Activated CD8-positive, alpha-beta memory T cell treated with anti-CD3 and anti-CD28 coated beads for 48 hours (primary cell): ENCODE results near the gene TAF8.

Experiments
- DNase-seq, 3 experiments: peaks; one replicate each; pipeline ENCODE4 v3.0.0-alpha.2; 2020; ENCODE audit warnings: low read depth in 2 of 3, low spot score in 2 of 3

TAF8 gene

DNA sequence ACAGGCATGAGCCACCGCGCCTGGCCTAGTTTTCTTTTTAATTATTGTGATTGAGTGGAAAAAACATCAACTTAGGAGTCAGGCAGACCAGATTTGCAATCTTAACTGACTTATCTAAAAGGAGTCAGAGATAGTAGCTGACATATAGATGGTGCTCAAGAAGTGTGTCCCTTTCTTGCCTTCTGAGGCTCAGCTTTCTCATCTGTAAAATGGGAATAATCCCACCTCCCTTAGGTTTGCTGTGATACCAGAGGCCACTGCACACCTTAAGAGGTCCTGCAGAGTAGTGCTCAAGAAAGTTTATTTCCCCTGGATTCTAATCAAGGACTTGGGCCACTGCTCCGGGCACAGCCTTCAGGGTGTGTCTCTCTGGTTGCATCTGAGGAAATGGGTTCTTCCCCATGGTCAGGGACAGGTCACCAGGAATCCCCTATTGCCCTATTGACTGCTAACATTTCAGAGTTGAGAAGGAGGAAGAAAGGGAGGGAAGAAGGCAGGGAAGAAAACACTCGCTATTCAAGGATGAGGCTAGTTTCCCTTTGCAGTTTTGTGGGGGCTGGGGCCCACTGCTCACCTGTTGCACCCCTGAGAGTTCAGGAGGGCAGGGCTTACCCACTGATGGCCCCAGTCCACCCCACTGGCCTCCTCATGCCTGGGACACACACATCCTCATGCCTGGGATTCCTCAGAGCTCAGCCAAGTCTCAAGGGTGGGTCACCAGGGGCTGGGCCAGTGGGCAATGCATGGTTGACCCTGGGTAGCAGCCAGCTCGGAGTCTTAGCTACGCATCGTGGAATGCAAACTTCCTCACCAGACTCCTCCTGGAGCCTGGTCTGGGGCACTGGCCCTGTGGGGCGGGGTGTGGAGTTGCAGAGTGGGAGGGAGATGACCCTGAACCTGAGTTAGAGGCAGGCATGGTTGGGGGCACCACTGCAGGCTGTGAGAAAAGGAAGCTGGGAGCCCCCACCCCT is 70.9 kb downstream of the TAF8 start:
- no peak for DNase-seq

DNA sequence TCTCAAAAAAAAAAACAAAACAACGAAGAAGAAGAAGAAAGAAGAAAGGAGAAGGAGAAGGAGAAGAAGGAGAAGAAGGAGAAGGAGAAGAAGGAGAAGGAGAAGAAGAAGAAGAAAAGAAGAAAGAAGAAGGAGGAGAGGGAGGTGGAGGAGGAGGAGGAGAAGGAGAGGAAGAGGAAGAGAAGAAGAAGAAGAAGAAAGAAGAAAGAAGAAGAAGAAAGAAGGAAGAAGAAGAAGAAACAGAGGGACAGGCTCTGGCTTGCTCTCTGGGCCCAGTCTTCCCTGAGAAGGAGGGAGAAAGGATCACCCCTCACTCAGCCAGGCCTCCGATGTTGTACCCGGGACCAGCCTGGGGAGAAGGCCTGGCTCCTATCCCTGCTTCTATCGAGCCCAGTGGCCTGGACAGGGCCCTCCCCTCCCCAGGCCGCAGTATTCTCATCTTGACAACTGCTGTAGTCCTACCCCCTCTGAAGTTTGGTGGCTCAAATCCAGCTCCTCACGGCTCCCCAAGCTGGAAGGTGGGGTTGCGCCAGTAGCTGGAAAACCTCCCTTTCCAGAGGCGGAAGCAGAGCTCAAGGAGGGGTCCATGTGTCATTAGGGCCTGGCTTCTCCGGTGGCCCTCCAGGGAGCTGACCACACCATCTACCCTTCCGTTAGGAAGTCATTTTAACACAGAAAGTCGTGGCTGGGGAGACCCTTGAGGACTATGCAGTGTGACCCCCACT is 73.2 kb downstream of the TAF8 start:
- no peak for DNase-seq

DNA sequence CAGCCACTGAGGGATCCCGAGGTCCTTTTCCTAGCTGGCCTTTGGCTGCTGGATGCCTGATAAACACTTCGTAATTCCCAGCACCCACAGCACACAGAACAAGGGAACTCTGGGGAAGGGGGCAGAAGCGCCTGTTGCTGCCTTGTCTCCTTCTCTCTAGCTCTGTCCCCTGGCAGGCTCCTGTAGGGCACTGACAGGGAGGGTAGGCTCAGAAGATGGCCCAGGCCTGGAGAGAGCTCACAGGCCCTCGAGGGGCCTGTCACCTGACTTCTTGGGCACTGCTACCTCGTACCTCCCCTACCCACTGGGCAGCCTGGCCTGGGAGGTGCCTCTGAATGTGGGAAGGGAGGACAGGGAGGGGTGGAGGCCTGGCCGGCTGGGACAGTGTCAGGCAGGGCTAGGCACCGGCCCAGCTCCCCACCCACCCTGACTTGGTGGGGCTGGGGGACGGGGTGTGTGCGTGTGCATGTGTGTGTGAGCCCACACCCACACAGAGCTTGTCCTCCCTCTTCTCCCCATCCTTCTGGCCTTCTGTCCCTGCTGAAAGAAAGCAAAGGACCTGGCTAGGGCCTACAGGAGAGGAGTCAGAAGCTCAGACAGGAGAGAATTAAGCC is 74.0 kb downstream of the TAF8 start:
- DNase-seq, result no peak

DNA sequence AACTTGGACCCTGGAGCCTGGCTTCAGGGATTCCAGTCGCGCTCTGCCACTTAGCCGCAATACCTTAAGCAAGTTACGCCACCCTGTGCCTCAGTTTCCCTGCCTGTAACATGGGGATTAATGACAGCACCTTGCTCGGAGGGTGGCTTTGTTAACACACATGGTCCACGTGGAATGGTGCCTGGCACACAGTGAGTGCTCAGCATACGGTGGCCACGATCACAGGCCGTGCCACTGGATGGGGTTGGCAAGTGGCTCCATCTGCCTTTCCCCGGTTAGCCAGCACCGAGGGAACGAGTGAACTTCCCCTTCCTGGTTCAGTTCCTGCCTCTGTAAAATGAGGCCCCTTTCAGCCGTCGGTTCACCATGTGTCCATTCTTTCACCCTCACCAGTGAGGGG is 74.9 kb downstream of the TAF8 start:
- DNase-seq, result no peak

DNA sequence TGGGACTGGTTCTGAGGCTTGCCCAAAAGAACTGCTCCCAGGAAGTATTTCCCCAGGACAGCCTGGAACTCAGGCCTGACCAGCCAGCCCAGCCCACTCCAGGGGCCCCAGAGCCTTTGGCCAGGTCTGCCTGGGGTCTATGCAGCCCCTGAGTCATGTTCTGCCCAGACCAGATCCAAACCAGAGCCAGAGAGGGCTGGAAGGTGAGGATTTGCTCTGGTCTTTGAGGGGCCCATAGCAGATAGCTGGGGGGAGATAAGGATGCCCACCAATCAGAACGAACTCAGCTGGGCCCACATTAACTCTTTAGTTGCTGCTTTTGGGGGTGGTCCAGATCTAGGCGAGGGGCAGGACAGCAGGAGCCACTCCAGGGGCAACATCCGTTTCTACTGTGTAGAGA is 75.3 kb downstream of the TAF8 start:
- DNase-seq, result no peak

DNA sequence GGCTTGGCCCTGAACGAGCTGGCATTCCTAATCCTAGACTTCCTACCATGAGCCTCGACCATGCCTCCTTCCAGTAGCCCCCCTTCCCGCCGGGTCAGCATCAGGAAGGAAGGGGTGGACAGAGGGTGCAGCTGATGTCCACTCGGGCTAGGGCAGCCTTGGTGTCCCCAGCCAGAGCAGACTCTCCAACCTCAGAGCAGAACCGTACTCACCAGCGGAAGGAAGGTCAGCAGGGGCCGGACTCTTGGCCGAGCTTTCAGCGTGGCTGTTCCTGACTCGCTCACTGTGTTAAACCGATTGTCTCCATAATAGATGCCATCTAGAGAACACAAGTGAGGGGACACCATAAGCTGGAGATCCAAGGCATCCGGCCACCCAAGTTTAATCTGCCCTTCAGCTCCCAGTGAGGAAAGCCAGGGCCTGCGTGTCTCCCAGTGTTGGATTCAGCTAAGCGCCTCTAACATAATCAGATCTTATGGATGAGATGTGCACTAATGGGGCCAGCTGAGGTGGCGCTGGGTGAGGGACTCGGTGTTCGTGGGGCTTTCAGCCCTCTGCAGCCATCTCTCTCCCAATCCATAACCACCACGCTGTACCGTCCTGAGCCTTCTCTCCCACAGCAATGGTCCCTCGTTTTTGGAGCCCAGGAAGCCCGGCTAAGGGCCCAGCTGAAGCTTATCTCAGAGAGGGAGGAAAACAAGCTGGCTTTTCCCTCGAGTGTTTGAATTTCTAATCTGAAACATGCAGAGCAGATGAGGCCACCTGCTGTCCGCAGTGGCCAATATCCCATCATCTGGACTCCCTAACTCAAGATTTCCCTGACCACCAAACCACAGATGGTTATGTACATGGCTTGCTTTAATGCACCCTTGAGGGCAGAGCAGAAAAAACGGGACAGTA is 78.4 kb downstream of the TAF8 start:
- no peak for DNase-seq

DNA sequence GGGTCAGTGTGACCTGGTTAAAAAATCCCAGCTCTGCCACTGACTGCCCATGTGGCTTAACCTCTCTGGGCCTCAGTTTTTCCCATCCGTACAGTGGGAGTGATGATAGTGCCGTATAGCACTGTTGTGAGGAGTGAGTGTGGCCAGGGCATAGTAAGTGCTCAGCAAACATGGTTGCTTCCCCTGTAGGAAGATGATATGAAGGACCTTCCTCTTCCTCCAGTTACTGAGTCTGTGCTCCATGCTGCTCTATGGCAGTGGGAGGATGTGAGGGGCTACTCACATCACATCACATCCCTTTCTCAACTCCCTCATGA is 79.0 kb downstream of the TAF8 start:
- no peak for DNase-seq

DNA sequence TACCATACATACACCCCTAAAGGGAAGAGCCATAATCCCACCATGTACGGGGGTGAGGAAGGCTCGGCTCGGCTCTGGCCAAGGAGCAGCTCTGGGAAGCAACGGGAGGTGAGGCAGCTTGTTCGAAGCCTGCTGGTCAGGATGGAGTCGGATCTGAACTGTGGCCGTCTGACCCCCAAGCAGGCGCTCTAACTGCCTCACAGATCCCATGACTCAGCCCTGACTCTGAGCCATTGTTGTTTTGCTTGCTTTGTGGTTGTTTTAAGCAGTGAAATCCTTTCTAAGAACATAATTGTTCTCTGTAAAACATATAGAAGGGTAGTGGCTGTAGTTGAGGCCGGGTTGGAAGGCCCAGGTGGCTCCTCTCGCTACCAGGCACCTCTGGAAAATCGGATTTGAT is 81.2 kb downstream of the TAF8 start:
- no peak for DNase-seq

DNA sequence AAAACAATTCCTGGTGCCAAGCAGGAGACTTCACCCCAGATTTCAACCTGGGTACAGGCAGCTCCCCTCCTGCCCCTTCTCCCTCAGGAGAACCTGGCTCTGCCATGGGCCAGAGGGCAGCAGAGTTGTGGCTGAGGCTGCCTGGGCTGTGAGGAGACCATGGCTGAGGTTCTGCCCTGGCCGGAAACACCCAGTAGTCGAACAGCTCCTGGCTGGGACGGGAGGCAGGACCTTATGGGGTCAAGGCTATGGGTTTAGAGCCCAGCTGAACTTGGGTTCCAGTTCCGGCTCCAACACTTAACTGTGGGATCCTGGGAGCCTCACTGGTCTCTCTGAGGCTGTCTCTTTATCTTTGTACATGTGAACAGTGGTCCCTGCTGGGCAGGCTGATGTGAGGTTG is 83.6 kb downstream of the TAF8 start:
- DNase-seq, result no peak

DNA sequence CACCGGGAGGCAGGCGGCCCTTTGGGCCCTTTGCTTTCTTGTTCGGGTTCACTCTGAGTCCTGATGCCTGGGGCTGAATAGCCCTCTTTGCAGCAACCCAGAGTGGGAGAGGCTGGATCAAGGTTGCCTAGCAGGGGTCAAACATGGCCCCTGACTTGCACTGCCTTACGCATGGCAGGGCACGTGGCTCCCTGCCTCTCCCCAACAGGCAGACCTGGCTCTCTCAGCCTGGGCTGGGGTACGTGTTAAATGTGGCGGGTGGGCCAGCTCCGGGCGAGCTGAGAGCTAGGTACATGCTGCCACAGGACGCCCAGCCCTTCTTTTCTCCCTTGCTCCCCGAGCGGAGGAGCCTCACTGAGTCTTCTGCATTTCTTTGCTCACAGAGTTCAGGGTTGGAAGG is 84.8 kb downstream of the TAF8 start:
- DNase-seq, result no peak

DNA sequence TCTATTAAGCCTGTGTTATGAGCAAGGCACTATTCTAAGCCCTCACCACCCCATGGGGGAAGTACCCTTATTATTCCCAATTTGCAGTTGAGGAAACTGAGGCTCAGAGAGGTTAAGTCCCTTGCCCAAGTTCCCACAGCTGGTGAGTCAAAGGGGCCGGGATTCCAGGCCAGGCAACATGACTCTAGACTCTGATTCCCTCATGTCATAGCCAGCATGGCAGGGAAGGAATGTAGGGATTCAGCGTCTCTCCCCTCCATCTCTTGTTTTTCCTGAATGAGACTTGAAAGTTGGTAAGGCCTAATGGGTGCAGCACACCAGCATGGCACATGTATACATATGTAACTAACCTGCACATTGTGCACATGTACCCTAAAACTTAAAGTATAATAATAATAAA is 85.4 kb downstream of the TAF8 start:
- DNase-seq, result no peak

DNA sequence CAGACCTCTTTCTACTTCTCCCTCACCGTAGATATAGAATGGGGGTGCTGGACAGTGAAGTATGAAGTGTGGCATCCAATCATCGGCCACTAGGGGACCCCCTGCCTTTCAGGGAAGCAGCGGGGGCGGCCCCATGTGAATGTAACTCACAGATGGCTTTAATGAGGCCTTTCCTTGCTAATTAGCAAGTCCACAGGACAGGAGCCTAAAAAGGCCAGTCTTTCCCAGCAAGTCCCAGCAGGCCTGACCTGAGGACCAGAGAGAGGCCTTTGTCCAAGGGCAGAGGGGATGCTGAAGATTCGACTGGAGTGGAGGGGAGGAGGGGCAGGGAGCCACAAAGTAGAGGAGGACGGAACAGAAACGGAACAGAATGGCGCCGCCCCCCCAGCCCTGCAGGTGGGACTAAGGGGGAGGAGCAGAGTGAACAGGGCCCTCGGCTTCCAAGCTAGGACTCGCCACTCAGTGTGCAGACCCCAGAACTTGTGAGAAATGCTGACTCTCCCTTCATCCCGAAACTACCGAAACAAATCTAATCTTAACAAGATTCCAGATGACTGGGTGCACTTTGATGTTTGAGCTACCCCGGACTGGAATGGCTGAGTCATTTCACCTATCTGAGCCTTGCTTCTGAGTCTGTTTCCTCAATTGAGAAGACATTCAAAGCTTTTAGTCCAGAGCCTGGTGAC is 86.3 kb downstream of the TAF8 start:
- DNase-seq, result peak in 2 of 3 experiments; percentile 12 to 17
